Measurements from ENCODE around the gene METTL23.
"Not testable (repeated sequence)": the region's sequence is repeated elsewhere in the genome, so short reads cannot be mapped to it uniquely, and the experiment has no call there.

Gene METTL23

GRCh38 chr17:76735586-76736348, 9.1 kb downstream of the METTL23 start:
- no peak for DNase-seq

GRCh38 chr17:76736349-76737081, 9.9 kb downstream of the METTL23 start:
- DNase-seq: peak; percentile 69

- DNase-seq: peak; percentile 98
Observed at GRCh38 chr17:76737082-76737675, 10.5 kb downstream of the METTL23 start, which contains the start of gene SRSF2. Gene SRSF2 (minus strand): TSS chr17:76737331. CDS start chr17:76737160, 171 bp downstream.

GRCh38 chr17:76737676-76738467, 11.2 kb downstream of the METTL23 start, which contains the start of gene MFSD11:
Gene MFSD11 (plus strand): TSS chr17:76738119. CDS start chr17:76738353, 234 bp downstream.
- peak; percentile 93 for DNase-seq

- no peak for DNase-seq
Observed at GRCh38 chr17:76738468-76738850, 11.8 kb downstream of the METTL23 start.

- DNase-seq: not testable (repeated sequence)
Observed at GRCh38 chr17:76739568-76740115, 13.0 kb downstream of the METTL23 start.

- DNase-seq: no peak
Observed at GRCh38 chr17:76740329-76741118, 13.9 kb downstream of the METTL23 start.

- DNase-seq: no peak
Observed at GRCh38 chr17:76742958-76743357, 16.3 kb downstream of the METTL23 start.

GRCh38 chr17:76744747-76745146, 18.1 kb downstream of the METTL23 start:
- DNase-seq: no peak

- DNase-seq: not testable (repeated sequence)
Observed at GRCh38 chr17:76745785-76746184, 19.1 kb downstream of the METTL23 start.

- no peak for DNase-seq
Observed at GRCh38 chr17:76747716-76748363, 21.2 kb downstream of the METTL23 start.

GRCh38 chr17:76748657-76749056, 22.0 kb downstream of the METTL23 start:
- no peak for DNase-seq

- DNase-seq: no peak
Observed at GRCh38 chr17:76751416-76751993, 24.9 kb downstream of the METTL23 start.

GRCh38 chr17:76752006-76752405, 25.4 kb downstream of the METTL23 start:
- no peak for DNase-seq

GRCh38 chr17:76753061-76753961, 26.7 kb downstream of the METTL23 start:
- no peak for DNase-seq

GRCh38 chr17:76755285-76755684, 28.6 kb downstream of the METTL23 start:
- no peak for DNase-seq

- DNase-seq: no peak
Observed at GRCh38 chr17:76757256-76757655, 30.6 kb downstream of the METTL23 start.

GRCh38 chr17:76758570-76758969, 31.9 kb downstream of the METTL23 start:
- DNase-seq: no peak

GRCh38 chr17:76772842-76773525, 46.3 kb downstream of the METTL23 start:
- DNase-seq: peak; percentile 44

All from activated CD4-positive, CD25-positive, alpha-beta regulatory T cell treated with anti-CD3 and anti-CD28 coated beads, Interleukin-2, amount 50 U/mL, for 72 hours (primary cell).